Fibroblast of pulmonary artery (primary cell): ENCODE measurements around the gene MTERF4.
"Not testable (repeated sequence)": the region's sequence is repeated elsewhere in the genome, so short reads cannot be mapped to it uniquely, and the experiment has no call there.

Experiments used
- DNase-seq: peaks from one replicate; pipeline ENCODE4 v3.0.0-alpha.2; 2010; ENCODE audit warnings: low read depth
- H3K4me3 ChIP-seq: replicated peaks from 2 replicates; pipeline ENCODE4 v1.5.1; 2011; ENCODE audit warnings: low read depth, mild to moderate bottlenecking, control low read depth, low read length, moderate library complexity
- CTCF ChIP-seq: IDR thresholded peaks from 2 replicates; pipeline ENCODE4 v1.5.1; 2011; ENCODE audit warnings: mild to moderate bottlenecking, control low read depth, low read length, inconsistent platforms; ENCODE audit errors: missing control alignments

Gene MTERF4

GRCh38 chr2:241094924-241095420, 7.1 kb downstream of the MTERF4 start:
- no peak for TF ChIP-seq CTCF
- H3K4me3 ChIP-seq, result no peak overlapping the region
- DNase-seq, result no peak

- H3K4me3 ChIP-seq, result no peak overlapping the region
- TF ChIP-seq CTCF, result no peak
- DNase-seq, result no peak
These were observed 7.9 kb downstream of the MTERF4 start for GRCh38 chr2:241094172-241094571.

- DNase-seq, H3K4me3 ChIP-seq: not testable (repeated sequence)
These were observed 8.8 kb downstream of the MTERF4 start for GRCh38 chr2:241093133-241093781.

- H3K4me3 ChIP-seq, result no peak overlapping the region
- DNase-seq, result no peak
- no peak for TF ChIP-seq CTCF
These were observed 9.4 kb downstream of the MTERF4 start for GRCh38 chr2:241092677-241093076.

GRCh38 chr2:241091734-241092445, 10.2 kb downstream of the MTERF4 start:
- H3K4me3 ChIP-seq, result no peak overlapping the region
- TF ChIP-seq CTCF, result no peak
- DNase-seq, result no peak

- no peak for DNase-seq
- H3K4me3 ChIP-seq, result no peak overlapping the region
- no peak for TF ChIP-seq CTCF
These were observed 10.9 kb downstream of the MTERF4 start for GRCh38 chr2:241091201-241091600.

GRCh38 chr2:241088791-241089732, 13.0 kb downstream of the MTERF4 start:
- H3K4me3 ChIP-seq, result no peak overlapping the region
- DNase-seq, result no peak
- TF ChIP-seq CTCF, result no peak
